ENCODE measurements around the gene MAP3K5. TPM values are rescaled to one million over a fixed set of nuclear protein-coding genes. Genes with fewer than 3 reads are reported as not detected.

Gene MAP3K5
- total and polyA plus RNA-seq, 2 of the 8 experiments (the other 6 are each of a cell fraction or from before 2014, with no cell fraction given): 0.63 to 2.6 TPM

GRCh38 chr6:136718476-136718875 lies 73.8 kb downstream of the MAP3K5 start:
- no peaks in the 10 kb centered on the region for H4K20me1 ChIP-seq (replicated peaks in 1 of 2; ENCODE audit: control insufficient read depth in 1 of 2, insufficient read depth in 2 of 2, low read length in 2 of 2)
- H3K4me3 ChIP-seq (ENCODE audit: extremely low read depth in 1 of 4, insufficient read depth in 2 of 4, low read depth in 3 of 4, low read length in 4 of 4): no peak overlapping the region
- no peak for DNase-seq (ENCODE audit: low read depth in 1 of 2, low spot score in 2 of 2)
- FAIRE-seq: no peak
- H2BK20ac ChIP-seq (ENCODE audit: low read length): no peak overlapping the region
- no peaks in the 10 kb centered on the region for H3K79me2 ChIP-seq (ENCODE audit: control insufficient read depth in 1 of 2, insufficient read depth in 2 of 2, low read length in 2 of 2)
- no peak overlapping the region for H2AFZ ChIP-seq (ENCODE audit: low read length)
- H3K4me1 ChIP-seq (replicated peaks in 1 of 4; ENCODE audit: control insufficient read depth in 3 of 4, insufficient read depth in 4 of 4, low read length in 3 of 4): peaks cover 0 to 5% (median 0%) of the 10 kb centered on the region in 4 experiments; a peak in 1 of 7 replicates
- no peak overlapping the region for H3K23ac ChIP-seq (ENCODE audit: insufficient read length)
- H2AK5ac ChIP-seq (ENCODE audit: low read depth, low read length): no peak overlapping the region
- no peak overlapping the region for H3K56ac ChIP-seq (replicated peaks; ENCODE audit: insufficient read length, low read depth, low read length)
- CTCF ChIA-PET (ENCODE audit: partially characterized antibody): interaction anchor here (0.6 to 2.1 kb wide), 3 partner anchors 52 to 91 kb away, joined by 3 to 7 read pairs (median 4); no protein-coding TSS in a partner anchor
- H3K23me2 ChIP-seq (ENCODE audit: low read depth, low read length): no peaks in the 10 kb centered on the region
- no peak overlapping the region for H3K18ac ChIP-seq (ENCODE audit: extremely low read depth, low read length)
- H3K9me3 ChIP-seq (ENCODE audit: insufficient read depth in 2 of 2, low read depth in 1 of 2, low read length in 1 of 2): no peaks in the 10 kb centered on the region
- H2BK15ac ChIP-seq (ENCODE audit: low read length): no peak overlapping the region
- H3K27ac ChIP-seq (ENCODE audit: low read depth, low read length): no peak overlapping the region
- no peak overlapping the region for H4K8ac ChIP-seq (ENCODE audit: extremely low read depth, insufficient read depth, low read length)
- no peak overlapping the region for H3K14ac ChIP-seq (ENCODE audit: insufficient read length)
- no peak overlapping the region for H2BK12ac ChIP-seq (ENCODE audit: low read depth, low read length)
- no peaks in the 10 kb centered on the region for H3K36me3 ChIP-seq (ENCODE audit: control insufficient read depth in 2 of 4, insufficient read depth in 4 of 4, low read length in 3 of 4)
- H3K9ac ChIP-seq (replicated peaks in 1 of 4; ENCODE audit: extremely low read depth in 1 of 4, low read depth in 3 of 4, low read length in 3 of 4): no peak overlapping the region
- no peaks in the 10 kb centered on the region for H3K79me1 ChIP-seq (ENCODE audit: low read depth, low read length)
- no peak overlapping the region for H2BK120ac ChIP-seq (replicated peaks; ENCODE audit: low read depth, low read length)
- WGBS, 2 experiments (ENCODE audit: extremely low coverage in 1 of 2, insufficient coverage in 1 of 2, insufficient read length in 1 of 2, insufficient replicate concordance in 2 of 2, low coverage in 1 of 2, low lambda C conversion rate in 2 of 2, missing lambda C conversion rate in 1 of 2): 82% methylated on average over 1 of the region's 1 CpG; no CpG with 5 or more reads in 1 of the 2 experiments
- H3K4ac ChIP-seq (replicated peaks; ENCODE audit: insufficient read length, low read depth, low read length): no peak overlapping the region
- TF ChIP-seq TCF12 (IDR thresholded peaks at IDR 0.05; ENCODE audit: low read depth, low read length) (no peak), EGR1 (IDR thresholded peaks at IDR 0.05; ENCODE audit: borderline replicate concordance, low read depth, low read length) (no peak), NRF1 (IDR thresholded peaks at IDR 0.05; ENCODE audit: low read depth, low read length) (no peak), JUND (IDR thresholded peaks at IDR 0.05; ENCODE audit: low read length) (no peak), CTBP2 (IDR thresholded peaks at IDR 0.05; ENCODE audit: borderline replicate concordance, insufficient read depth, insufficient read length, low read length) (no peak)
- H4K91ac ChIP-seq (replicated peaks; ENCODE audit: insufficient read length, low read length): no peak overlapping the region
- H3K4me2 ChIP-seq (ENCODE audit: insufficient read depth in 1 of 2, low read depth in 2 of 2, low read length in 2 of 2): no peak overlapping the region
- no peak overlapping the region for H2BK5ac ChIP-seq (ENCODE audit: low read depth, low read length)
- POLR2A ChIA-PET (ENCODE audit: partially characterized antibody): interaction anchor here (1.3 kb wide), 1 partner anchor 12 kb away, joined by 3 read pairs; no protein-coding TSS in a partner anchor
- H3K27me3 ChIP-seq (replicated peaks in 1 of 4; ENCODE audit: control insufficient read depth in 3 of 4, extremely low read depth in 1 of 4, insufficient read depth in 3 of 4, low read length in 3 of 4): no peaks in the 10 kb centered on the region
- H4K5ac ChIP-seq (ENCODE audit: insufficient read length, low read depth, low read length): no peak overlapping the region

Data from H1 (cell line).